ENCODE measurements around the gene P3H2.

GRCh38 chr3:190058521-190059241, 62.0 kb downstream of the P3H2 start:
- TF ChIP-seq SUZ12 (IDR thresholded peaks at IDR 0.05; ENCODE audit: extremely low read depth, insufficient read depth, insufficient read length) (no peak), ZNF274 (IDR thresholded peaks at IDR 0.05; ENCODE audit: low read depth, low read length) (no peak)
